GM11168 (cell line): ENCODE measurements around the gene ZNF681.
"Not testable (repeated sequence)": the region's sequence is repeated elsewhere in the genome, so short reads cannot be mapped to it uniquely, and the experiment has no call there.

Source experiments
- in situ Hi-C: fragments of 300-500 bp; cut with MboI; formaldehyde crosslinking; loops from one replicate; pipeline ENCODE4 v1.12.0; 2022; ENCODE audit warnings: low sequenced_read_pairs; ENCODE audit not compliant: unreplicated experiment

The ZNF681 gene

GRCh38 chr19:23758187-23759074 is at the start of gene ZNF681:
Gene ZNF681, minus strand, starts transcription at chr19:23758891. Its CDS starts 142 bp downstream, at chr19:23758749.
- in situ Hi-C loops = no loop called here

- in situ Hi-C loops = no loop called here
Measured at GRCh38 chr19:23804676-23805075, 46.0 kb upstream of the ZNF681 start.

- in situ Hi-C loops = no loop called here
Measured at GRCh38 chr19:23802290-23802689, 43.6 kb upstream of the ZNF681 start.

GRCh38 chr19:23801803-23802202 is 43.1 kb upstream of the ZNF681 start:
- in situ Hi-C loops = no loop called here

- in situ Hi-C loops = no loop called here
Measured at GRCh38 chr19:23800868-23801267, 42.2 kb upstream of the ZNF681 start.

GRCh38 chr19:23800271-23800670 is 41.6 kb upstream of the ZNF681 start:
- in situ Hi-C loops = no loop called here

GRCh38 chr19:23799321-23799720 is 40.6 kb upstream of the ZNF681 start:
- in situ Hi-C loops = loop anchor here (5.0 kb wide), 1 partner anchor 422 kb away; no protein-coding TSS in a partner anchor

GRCh38 chr19:23795462-23795861 is 36.8 kb upstream of the ZNF681 start:
- in situ Hi-C loops = loop anchor here (5.0 kb wide), 1 partner anchor 418 kb away; no protein-coding TSS in a partner anchor

GRCh38 chr19:23792784-23793183 is 34.1 kb upstream of the ZNF681 start:
- in situ Hi-C loops = no loop called here

- in situ Hi-C loops = no loop called here
Measured at GRCh38 chr19:23790641-23791488, 32.2 kb upstream of the ZNF681 start.

- in situ Hi-C loops = no loop called here
Measured at GRCh38 chr19:23789246-23789645, 30.6 kb upstream of the ZNF681 start.

- in situ Hi-C loops = no loop called here
Measured at GRCh38 chr19:23788411-23788810, 29.7 kb upstream of the ZNF681 start.

- in situ Hi-C loops = no loop called here
Measured at GRCh38 chr19:23787106-23787505, 28.4 kb upstream of the ZNF681 start.

GRCh38 chr19:23785982-23786381 is 27.3 kb upstream of the ZNF681 start:
- in situ Hi-C loops = no loop called here

- in situ Hi-C loops = no loop called here
Measured at GRCh38 chr19:23784274-23784673, 25.6 kb upstream of the ZNF681 start.

GRCh38 chr19:23783636-23784035 is 24.9 kb upstream of the ZNF681 start:
- in situ Hi-C loops = no loop called here

GRCh38 chr19:23779645-23780044 is 21.0 kb upstream of the ZNF681 start:
- in situ Hi-C loops = no loop called here

GRCh38 chr19:23778566-23778965 is 19.9 kb upstream of the ZNF681 start:
- in situ Hi-C loops = no loop called here

GRCh38 chr19:23778036-23778435 is 19.3 kb upstream of the ZNF681 start:
- in situ Hi-C loops = not testable (repeated sequence)

- in situ Hi-C loops = no loop called here
Measured at GRCh38 chr19:23777216-23777615, 18.5 kb upstream of the ZNF681 start.
